Neural progenitor cell (in vitro differentiated cells): ENCODE results near the gene EXOSC7. TPM values are rescaled to one million over a fixed set of nuclear protein-coding genes. Genes with fewer than 3 reads are reported as not detected.

Source experiments
- DNase-seq: peaks from one replicate; pipeline ENCODE4 v3.0.0-alpha.2; 2016; ENCODE audit warnings: low spot score
- H2AFZ ChIP-seq: fragments of 200-600 bp; sonication (generic); replicated peaks from 2 replicates; pipeline ENCODE4 v1.6.1; 2016; ENCODE audit warnings: antibody characterized with exemption
- H3F3A ChIP-seq: fragments of 200-600 bp; sonication (generic); 2 replicates; pipeline ENCODE4 v1.6.1; 2016; ENCODE audit warnings: antibody characterized with exemption, low read depth
- H3K27ac ChIP-seq: fragments of 200-600 bp; sonication (generic); 2 replicates; pipeline ENCODE4 v1.5.1; 2016; ENCODE audit warnings: mild to moderate bottlenecking
- H3K27me3 ChIP-seq: fragments of 200-600 bp; sonication (generic); 2 replicates; pipeline ENCODE4 v1.6.1; 2016; ENCODE audit warnings: mild to moderate bottlenecking, moderate library complexity
- H3K36me3 ChIP-seq: fragments of 200-600 bp; sonication (generic); 2 replicates; pipeline ENCODE4 v1.5.1; 2016
- H3K4me1 ChIP-seq: fragments of 200-600 bp; sonication (generic); 2 replicates; pipeline ENCODE4 v1.6.1; 2016; ENCODE audit warnings: mixed run types
- H3K4me2 ChIP-seq: fragments of 200-600 bp; sonication (generic); 2 replicates; pipeline ENCODE4 v1.6.1; 2016
- H3K4me3 ChIP-seq: fragments of 200-600 bp; sonication (generic); 2 replicates; pipeline ENCODE4 v1.5.1; 2016
- H3K79me2 ChIP-seq: fragments of 200-600 bp; sonication (generic); 2 replicates; pipeline ENCODE4 v1.6.1; 2016; ENCODE audit warnings: low read depth
- H3K9ac ChIP-seq: fragments of 200-600 bp; sonication (generic); 2 replicates; pipeline ENCODE4 v1.6.1; 2016
- H3K9me3 ChIP-seq: fragments of 200-600 bp; sonication (generic); 2 replicates; pipeline ENCODE4 v1.5.1; 2016; ENCODE audit warnings: low read depth
- H4K20me1 ChIP-seq: fragments of 200-600 bp; sonication (generic); 2 replicates; pipeline ENCODE4 v1.6.1; 2016; ENCODE audit warnings: low read depth
- H3K27ac Mint-ChIP-seq: 3 replicates; pipeline ENCODE4 v1.8.0; 2021; ENCODE audit warnings: mixed read lengths
- H3K27me3 Mint-ChIP-seq: 2 replicates; pipeline ENCODE4 v1.8.0; 2022; ENCODE audit warnings: low read depth, mild to moderate bottlenecking, inconsistent platforms, moderate library complexity, mixed read lengths; ENCODE audit not compliant: insufficient read depth
- H3K36me3 Mint-ChIP-seq: 3 replicates; pipeline ENCODE4 v1.8.0; 2021; ENCODE audit warnings: mixed read lengths
- H3K4me1 Mint-ChIP-seq: 3 replicates; pipeline ENCODE4 v1.8.0; 2021; ENCODE audit warnings: mixed read lengths
- H3K4me3 Mint-ChIP-seq: 3 replicates; pipeline ENCODE4 v1.8.0; 2021; ENCODE audit warnings: mild to moderate bottlenecking, moderate library complexity, mixed read lengths
- H3K9me3 Mint-ChIP-seq: 3 replicates; pipeline ENCODE4 v1.8.0; 2020; ENCODE audit warnings: mixed read lengths
- CTCF ChIP-seq: fragments of 200-600 bp; sonication (generic); IDR thresholded peaks from 2 replicates; pipeline ENCODE4 v1.5.1; 2017; ENCODE audit warnings: antibody characterized with exemption, mild to moderate bottlenecking
- EZH2 ChIP-seq: fragments of 200-600 bp; sonication (generic); IDR thresholded peaks from 2 replicates; pipeline ENCODE4 v1.6.1; 2017; ENCODE audit warnings: antibody characterized with exemption, mild to moderate bottlenecking, moderate library complexity
- EZH2phosphoT487 ChIP-seq: fragments of 200-600 bp; sonication (generic); IDR thresholded peaks from 2 replicates; pipeline ENCODE4 v1.6.1; 2017; ENCODE audit warnings: antibody characterized with exemption
- total RNA-seq: library from RNA; depleted of rRNA; stranded (reverse); fragments of >200 nt; gene quantifications from 2 replicates; pipeline ENCODE4 v1.2.3, GENCODE V29; 2015; ENCODE audit warnings: low replicate concordance

Gene EXOSC7
- total RNA-seq, 1 donor from 2014 or later = 88.7 TPM

GRCh38 chr3:44932271-44932670 is 43.8 kb upstream of the EXOSC7 start:
- no peak overlapping the region for H3K4me3 Mint-ChIP-seq
- Histone ChIP-seq H3K9ac (no peak overlapping the region), H3K9me3 (no peaks in the 10 kb centered on the region), H3K36me3 (peaks cover 5% of the 10 kb centered on the region), H3K79me2 (peaks cover 4% of the 10 kb centered on the region), H3K4me1 (peaks cover 27% of the 10 kb centered on the region), H4K20me1 (no peaks in the 10 kb centered on the region), H3K4me3 (no peak overlapping the region), H3F3A (peaks cover 15% of the 10 kb centered on the region), H2AFZ (no peak overlapping the region), H3K4me2 (peak overlapping the region; percentile 66), H3K27ac (peak overlapping the region; percentile 91), H3K27me3 (no peaks in the 10 kb centered on the region)
- no peak for TF ChIP-seq CTCF
- no peak for TF ChIP-seq EZH2phosphoT487
- TF ChIP-seq EZH2 = no peak
- peaks cover 4% of the 10 kb centered on the region for H3K27me3 Mint-ChIP-seq
- H3K36me3 Mint-ChIP-seq = peaks cover 26% of the 10 kb centered on the region
- peaks cover 22% of the 10 kb centered on the region for H3K4me1 Mint-ChIP-seq
- peak; percentile 70 for DNase-seq
- H3K27ac Mint-ChIP-seq = peak overlapping the region; percentile 94
- no peaks in the 10 kb centered on the region for H3K9me3 Mint-ChIP-seq

GRCh38 chr3:44932986-44933944 is 42.8 kb upstream of the EXOSC7 start:
- Mint-ChIP-seq H3K27ac (peak overlapping the region; percentile 94), H3K36me3 (peaks cover 27% of the 10 kb centered on the region), H3K4me3 (no peak overlapping the region), H3K27me3 (peaks cover 6% of the 10 kb centered on the region), H3K4me1 (peaks cover 22% of the 10 kb centered on the region), H3K9me3 (no peaks in the 10 kb centered on the region)
- no peak overlapping the region for H3K4me3 ChIP-seq
- peaks cover 15% of the 10 kb centered on the region for H3F3A ChIP-seq
- no peaks in the 10 kb centered on the region for H4K20me1 ChIP-seq
- peak overlapping the region; percentile 91 for H3K27ac ChIP-seq
- peaks cover 5% of the 10 kb centered on the region for H3K36me3 ChIP-seq
- H3K4me2 ChIP-seq = peak overlapping the region; percentile 66
- peaks cover 4% of the 10 kb centered on the region for H3K79me2 ChIP-seq
- no peak for DNase-seq
- no peaks in the 10 kb centered on the region for H3K9me3 ChIP-seq
- H3K27me3 ChIP-seq = no peaks in the 10 kb centered on the region
- no peak overlapping the region for H3K9ac ChIP-seq
- H3K4me1 ChIP-seq = peaks cover 27% of the 10 kb centered on the region
- no peak for TF ChIP-seq CTCF
- TF ChIP-seq EZH2 = no peak
- TF ChIP-seq EZH2phosphoT487 = no peak
- H2AFZ ChIP-seq = no peak overlapping the region

GRCh38 chr3:44939581-44940036 is 36.4 kb upstream of the EXOSC7 start:
- Mint-ChIP-seq H3K9me3 (no peaks in the 10 kb centered on the region), H3K4me3 (no peak overlapping the region), H3K4me1 (no peaks in the 10 kb centered on the region), H3K27ac (no peak overlapping the region), H3K36me3 (peaks cover 29% of the 10 kb centered on the region), H3K27me3 (peaks cover 2% of the 10 kb centered on the region)
- Histone ChIP-seq H3K36me3 (peaks cover 5% of the 10 kb centered on the region), H3K4me1 (no peaks in the 10 kb centered on the region), H3K4me2 (no peak overlapping the region), H3K79me2 (peaks cover 4% of the 10 kb centered on the region), H4K20me1 (no peaks in the 10 kb centered on the region), H3K4me3 (no peak overlapping the region), H3K27ac (no peak overlapping the region), H3K9me3 (no peaks in the 10 kb centered on the region), H3F3A (no peaks in the 10 kb centered on the region), H3K9ac (no peak overlapping the region), H2AFZ (no peak overlapping the region), H3K27me3 (no peaks in the 10 kb centered on the region)
- no peak for DNase-seq
- TF ChIP-seq EZH2 (no peak), CTCF (no peak), EZH2phosphoT487 (no peak)
